Measurements from ENCODE around the gene CAPN7.
"Not testable (repeated sequence)": the region's sequence is repeated elsewhere in the genome, so short reads cannot be mapped to it uniquely, and the experiment has no call there.

CAPN7 gene

GRCh38 chr3:15181963-15182362 is 24.1 kb upstream of the CAPN7 start:
- no peaks in the 10 kb centered on the region for H3K36me3 Mint-ChIP-seq (ENCODE audit: low read depth)
- DNase-seq, result no peak
- H3K4me1 Mint-ChIP-seq (ENCODE audit: low read depth), result peaks cover 11% of the 10 kb centered on the region
- H3K4me3 Mint-ChIP-seq, result no peak overlapping the region
- H3K9me3 Mint-ChIP-seq, result no peaks in the 10 kb centered on the region
- H3K27ac Mint-ChIP-seq, result no peak overlapping the region
- peaks cover 21% of the 10 kb centered on the region for H3K27me3 Mint-ChIP-seq

DNA sequence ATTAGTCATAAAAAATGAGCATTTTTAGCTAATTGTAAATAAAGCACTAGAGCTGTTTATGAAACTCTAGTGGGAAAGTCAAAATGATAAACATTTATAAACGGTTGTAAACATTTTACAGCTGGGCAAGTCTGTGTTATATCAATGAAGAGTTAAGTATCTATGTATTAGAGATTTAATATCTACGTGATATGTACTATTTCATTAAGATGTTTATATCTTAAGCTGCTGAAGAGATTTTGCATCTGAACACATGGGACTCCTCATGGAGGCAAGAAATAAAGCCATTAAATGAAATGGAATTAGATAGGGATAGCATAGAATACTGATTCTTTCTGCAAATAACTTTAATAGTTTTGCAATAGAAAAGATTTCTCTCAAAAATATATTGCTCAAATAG is 23.0 kb upstream of the CAPN7 start:
- H3K27me3 Mint-ChIP-seq, result peaks cover 18% of the 10 kb centered on the region

DNA sequence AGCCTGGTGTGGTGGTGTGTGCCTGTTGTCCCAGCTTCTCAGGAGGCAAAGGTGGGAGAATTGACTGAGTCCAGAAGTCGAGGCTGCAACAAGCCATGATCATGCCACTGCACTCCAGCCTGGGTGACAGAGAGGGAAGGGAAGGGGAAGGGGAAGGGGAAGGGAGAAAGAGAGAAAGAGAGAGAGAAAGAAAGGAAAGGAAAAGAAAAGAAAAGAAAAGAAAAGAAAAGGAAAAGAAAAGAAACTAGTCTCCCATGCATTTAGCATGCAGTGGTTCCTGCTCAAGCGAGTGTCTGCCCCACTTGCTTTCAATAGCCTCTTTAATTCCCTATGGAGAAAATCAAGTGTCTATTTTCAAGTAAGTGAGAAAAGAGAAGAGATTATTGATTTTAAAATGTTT is 20.6 kb upstream of the CAPN7 start:
- no peaks in the 10 kb centered on the region for H3K36me3 Mint-ChIP-seq (ENCODE audit: low read depth)
- H3K4me3 Mint-ChIP-seq, result no peak overlapping the region
- no peak for DNase-seq
- no peak overlapping the region for H3K27ac Mint-ChIP-seq
- H3K27me3 Mint-ChIP-seq, result peaks cover 15% of the 10 kb centered on the region
- no peaks in the 10 kb centered on the region for H3K9me3 Mint-ChIP-seq
- peaks cover 3% of the 10 kb centered on the region for H3K4me1 Mint-ChIP-seq (ENCODE audit: low read depth)

More for the DNA sequence above, 23.0 kb upstream of the CAPN7 start:
- Mint-ChIP-seq H3K4me3 (no peak overlapping the region), H3K9me3 (no peaks in the 10 kb centered on the region), H3K4me1 (ENCODE audit: low read depth) (peaks cover 11% of the 10 kb centered on the region), H3K27ac (no peak overlapping the region), H3K36me3 (ENCODE audit: low read depth) (no peaks in the 10 kb centered on the region)
- DNase-seq, result no peak

- H3K27ac Mint-ChIP-seq, result no peak overlapping the region
- H3K9me3 Mint-ChIP-seq, result no peaks in the 10 kb centered on the region
- H3K4me1 Mint-ChIP-seq (ENCODE audit: low read depth), result no peaks in the 10 kb centered on the region
- no peak overlapping the region for H3K4me3 Mint-ChIP-seq
- DNase-seq, result no peak
- H3K27me3 Mint-ChIP-seq, result peaks cover 10% of the 10 kb centered on the region
- no peaks in the 10 kb centered on the region for H3K36me3 Mint-ChIP-seq (ENCODE audit: low read depth)
These were observed 20.0 kb upstream of the CAPN7 start for GRCh38 chr3:15186101-15186476.

- not testable (repeated sequence) for H3K36me3 Mint-ChIP-seq (ENCODE audit: low read depth); H3K4me3 Mint-ChIP-seq; H3K27me3 Mint-ChIP-seq; H3K9me3 Mint-ChIP-seq; H3K27ac Mint-ChIP-seq; DNase-seq; H3K4me1 Mint-ChIP-seq (ENCODE audit: low read depth)
These were observed 19.4 kb upstream of the CAPN7 start for GRCh38 chr3:15186477-15187164.

DNA sequence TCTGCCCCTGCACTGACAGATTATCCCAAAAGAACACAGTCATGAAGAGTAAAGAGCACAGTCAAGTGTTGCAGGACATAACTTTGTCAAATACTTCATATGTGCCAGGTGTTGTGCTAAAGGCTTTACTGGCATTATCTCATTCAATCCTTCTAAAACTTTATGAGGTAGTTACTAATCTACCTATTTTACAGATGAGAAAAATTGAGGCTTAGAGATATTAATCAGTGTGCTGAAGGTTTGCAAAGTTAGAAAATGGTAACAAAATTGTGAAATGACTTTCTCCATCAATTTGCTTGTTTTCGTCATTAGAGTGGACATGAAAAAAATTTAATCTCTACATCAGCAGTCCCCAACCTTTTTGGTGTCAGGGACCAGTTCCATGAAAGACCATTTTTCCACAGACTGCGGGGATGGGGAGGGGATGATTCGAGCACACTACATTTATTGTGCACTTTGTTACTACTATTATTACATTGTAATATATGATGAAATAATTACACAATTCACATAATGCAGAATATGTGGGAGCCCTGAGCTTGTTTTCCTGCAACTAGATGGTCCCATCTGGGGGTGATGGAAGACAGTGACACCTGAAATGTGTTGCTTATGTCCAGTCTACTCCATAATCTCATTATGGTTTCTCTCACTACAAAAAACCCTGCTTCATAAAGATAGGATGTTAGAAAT is 8.6 kb upstream of the CAPN7 start:
- peaks cover 21% of the 10 kb centered on the region for H3K4me1 Mint-ChIP-seq (ENCODE audit: low read depth)
- no peak overlapping the region for H3K4me3 Mint-ChIP-seq
- H3K36me3 Mint-ChIP-seq (ENCODE audit: low read depth), result no peaks in the 10 kb centered on the region
- H3K27ac Mint-ChIP-seq, result no peak overlapping the region
- no peaks in the 10 kb centered on the region for H3K9me3 Mint-ChIP-seq
- H3K27me3 Mint-ChIP-seq, result peaks cover 8% of the 10 kb centered on the region
- no peak for DNase-seq

DNA sequence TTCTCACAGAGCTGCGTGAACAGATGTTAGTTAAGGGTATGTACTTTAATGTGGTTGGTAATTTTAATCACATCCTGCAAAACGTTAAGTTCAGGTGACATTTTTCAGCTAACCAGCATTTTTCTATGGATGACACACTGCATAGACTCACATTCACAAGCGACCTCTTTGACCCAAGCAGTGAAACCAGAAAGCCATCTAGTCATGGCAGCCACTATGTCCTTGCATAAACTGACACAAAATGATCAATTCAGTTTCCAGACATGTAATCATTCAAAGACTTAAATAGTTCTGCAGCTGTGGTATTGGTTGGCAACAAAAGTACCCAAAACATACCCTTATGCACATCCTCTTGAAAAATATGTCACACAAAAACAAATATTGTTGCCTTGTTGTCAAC is 7.4 kb upstream of the CAPN7 start:
- no peak for DNase-seq
- Mint-ChIP-seq H3K27ac (peak overlapping the region; percentile 32), H3K9me3 (no peaks in the 10 kb centered on the region), H3K4me3 (no peak overlapping the region), H3K36me3 (ENCODE audit: low read depth) (no peaks in the 10 kb centered on the region), H3K27me3 (no peaks in the 10 kb centered on the region), H3K4me1 (ENCODE audit: low read depth) (peaks cover 22% of the 10 kb centered on the region)

DNA sequence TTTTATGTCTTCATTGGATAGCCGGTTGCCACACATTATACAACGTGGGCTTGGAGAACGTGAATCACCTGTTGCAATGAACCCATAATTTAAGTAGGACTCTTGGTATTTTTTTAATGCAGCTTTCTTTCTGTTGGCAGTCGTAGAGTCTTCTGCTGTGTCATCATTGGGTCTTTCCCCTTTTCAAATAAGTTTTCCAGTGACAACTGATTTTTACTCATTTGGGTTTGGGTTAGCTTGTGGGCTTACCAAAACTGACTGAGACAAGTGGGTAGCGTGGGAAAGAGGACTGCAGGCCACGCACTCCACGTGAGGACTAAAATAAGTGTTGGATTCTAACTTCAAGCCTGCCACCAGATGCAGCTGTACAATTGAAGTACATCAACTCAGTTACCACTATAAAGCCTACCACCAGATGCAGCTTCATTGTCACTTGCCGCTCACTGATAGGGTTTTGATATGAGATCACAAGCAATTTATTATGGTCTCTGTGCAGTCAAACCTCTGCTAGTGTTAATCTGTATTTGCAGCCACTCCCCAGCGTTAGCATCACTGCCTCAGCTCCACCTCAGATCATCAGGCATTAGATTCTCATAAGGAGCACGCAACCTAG is 6.4 kb upstream of the CAPN7 start:
- peak overlapping the region; percentile 15 for H3K27ac Mint-ChIP-seq
- peaks cover 22% of the 10 kb centered on the region for H3K4me1 Mint-ChIP-seq (ENCODE audit: low read depth)
- no peaks in the 10 kb centered on the region for H3K36me3 Mint-ChIP-seq (ENCODE audit: low read depth)
- no peak for DNase-seq
- no peaks in the 10 kb centered on the region for H3K27me3 Mint-ChIP-seq
- H3K4me3 Mint-ChIP-seq, result no peak overlapping the region
- H3K9me3 Mint-ChIP-seq, result no peaks in the 10 kb centered on the region

DNA sequence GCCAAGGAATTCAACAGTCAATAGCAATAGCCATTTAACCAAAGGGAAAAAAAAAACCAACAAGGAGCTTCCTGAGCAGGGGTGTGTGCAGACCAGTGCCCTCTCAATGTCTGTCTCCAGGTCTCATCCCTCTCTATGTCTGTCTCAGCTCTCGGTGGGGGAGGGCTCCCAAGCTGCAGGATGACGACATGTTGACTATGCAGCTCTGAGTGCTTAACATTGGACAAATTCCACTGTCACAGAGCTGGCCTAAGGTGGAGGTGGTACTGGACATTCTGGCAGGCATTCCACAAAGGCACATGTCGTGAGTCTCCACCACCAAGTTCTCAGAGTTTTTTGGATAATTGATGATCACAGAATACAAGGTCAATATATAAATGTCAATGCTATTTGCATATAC is 2.0 kb upstream of the CAPN7 start:
- Mint-ChIP-seq H3K9me3 (no peaks in the 10 kb centered on the region), H3K27me3 (no peaks in the 10 kb centered on the region), H3K4me3 (no peak overlapping the region), H3K4me1 (ENCODE audit: low read depth) (peaks cover 32% of the 10 kb centered on the region), H3K36me3 (ENCODE audit: low read depth) (peaks cover 16% of the 10 kb centered on the region), H3K27ac (no peak overlapping the region)
- no peak for DNase-seq

GRCh38 chr3:15205482-15205933 is 538 bp upstream of the CAPN7 start:
- Mint-ChIP-seq H3K36me3 (ENCODE audit: low read depth) (peaks cover 25% of the 10 kb centered on the region), H3K27me3 (no peaks in the 10 kb centered on the region), H3K4me3 (peak overlapping the region; percentile 79), H3K9me3 (no peaks in the 10 kb centered on the region), H3K27ac (peak overlapping the region; percentile 91), H3K4me1 (ENCODE audit: low read depth) (peaks cover 24% of the 10 kb centered on the region)
- no peak for DNase-seq

DNA sequence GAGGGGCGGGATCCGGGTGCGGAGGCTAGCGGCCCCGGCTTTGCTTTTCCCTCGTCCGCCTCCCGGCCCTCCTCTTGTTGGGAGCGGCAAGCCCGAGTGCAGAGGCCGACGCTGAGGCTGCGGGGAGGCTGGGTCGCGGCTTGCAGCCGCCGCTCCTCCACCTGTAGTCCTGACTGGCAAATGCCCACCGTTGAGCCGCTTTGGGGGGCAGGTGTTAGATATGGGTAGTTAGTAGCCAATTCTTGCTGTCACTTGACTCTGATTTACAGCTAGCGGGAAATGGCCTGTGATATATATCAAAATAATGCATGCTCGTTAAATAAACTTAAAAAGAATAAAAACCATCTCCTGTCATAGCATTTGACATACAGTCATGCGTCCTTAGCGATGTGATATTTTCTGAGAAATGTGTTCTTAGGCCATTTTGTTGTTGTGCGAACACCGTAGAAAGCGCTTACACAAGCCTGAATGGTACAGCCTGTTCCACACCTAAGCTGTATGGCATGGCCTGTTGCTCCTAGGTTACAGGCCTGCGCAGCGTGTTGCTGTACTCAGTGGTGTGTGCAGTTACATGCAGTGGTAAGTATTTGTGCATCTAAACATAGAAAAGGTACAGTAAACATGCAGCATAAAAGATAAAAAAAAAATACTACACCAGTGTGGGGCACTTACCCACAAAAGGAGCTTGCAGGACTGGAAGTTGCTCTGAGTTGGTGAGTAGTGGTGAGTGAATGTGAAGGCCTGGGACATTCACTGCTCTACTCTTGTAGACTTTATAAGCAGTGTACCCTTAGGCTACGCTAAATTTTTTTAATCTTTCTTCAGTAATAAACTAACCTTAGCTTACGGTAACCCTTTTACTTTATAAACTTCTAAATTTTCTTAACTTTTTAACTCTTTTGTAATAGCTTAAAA is 873 bp downstream of the CAPN7 start:
- Mint-ChIP-seq H3K9me3 (no peaks in the 10 kb centered on the region), H3K36me3 (ENCODE audit: low read depth) (peaks cover 37% of the 10 kb centered on the region), H3K4me1 (ENCODE audit: low read depth) (peaks cover 29% of the 10 kb centered on the region), H3K27ac (peak overlapping the region; percentile 77), H3K27me3 (no peaks in the 10 kb centered on the region), H3K4me3 (peak overlapping the region; percentile 81)
- peak; percentile 48 for DNase-seq

GRCh38 chr3:15207836-15208504 is 1.9 kb downstream of the CAPN7 start:
- Mint-ChIP-seq H3K27ac (no peak overlapping the region), H3K4me1 (ENCODE audit: low read depth) (peaks cover 29% of the 10 kb centered on the region), H3K36me3 (ENCODE audit: low read depth) (peaks cover 48% of the 10 kb centered on the region), H3K27me3 (no peaks in the 10 kb centered on the region), H3K4me3 (peak overlapping the region; percentile 81), H3K9me3 (no peaks in the 10 kb centered on the region)
- DNase-seq, result no peak

DNA sequence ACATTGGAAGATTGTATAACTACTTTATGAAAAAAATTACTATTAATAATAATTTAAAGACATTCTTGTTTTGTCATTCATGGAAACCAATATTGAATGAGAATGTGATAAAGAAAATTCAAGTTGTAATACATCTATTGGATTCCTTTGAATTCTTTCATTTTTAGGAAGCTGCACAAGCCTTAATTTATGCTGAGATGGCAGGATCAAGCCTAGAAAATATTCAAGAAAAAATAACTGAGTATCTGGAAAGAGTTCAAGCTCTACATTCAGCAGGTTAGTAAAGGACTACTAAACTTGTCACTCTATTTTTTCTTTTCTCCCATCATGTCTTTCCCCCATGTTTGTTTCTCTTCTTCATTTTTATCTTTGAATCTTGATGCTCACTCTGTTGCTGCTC is 5.9 kb downstream of the CAPN7 start:
- H3K4me3 Mint-ChIP-seq, result no peak overlapping the region
- no peak overlapping the region for H3K27ac Mint-ChIP-seq
- no peaks in the 10 kb centered on the region for H3K9me3 Mint-ChIP-seq
- no peaks in the 10 kb centered on the region for H3K27me3 Mint-ChIP-seq
- peaks cover 32% of the 10 kb centered on the region for H3K4me1 Mint-ChIP-seq (ENCODE audit: low read depth)
- peaks cover 78% of the 10 kb centered on the region for H3K36me3 Mint-ChIP-seq (ENCODE audit: low read depth)
- no peak for DNase-seq

- Mint-ChIP-seq H3K27ac (no peak overlapping the region), H3K4me1 (ENCODE audit: low read depth) (peaks cover 20% of the 10 kb centered on the region), H3K9me3 (no peaks in the 10 kb centered on the region)
These were observed 8.7 kb downstream of the CAPN7 start for GRCh38 chr3:15214758-15215157.

More at GRCh38 chr3:15214758-15215157, 8.7 kb downstream of the CAPN7 start:
- Mint-ChIP-seq H3K36me3 (ENCODE audit: low read depth) (peaks cover 88% of the 10 kb centered on the region), H3K27me3 (no peaks in the 10 kb centered on the region), H3K4me3 (no peak overlapping the region)
- DNase-seq, result no peak

Measured in activated T-cell treated with anti-CD3 and anti-CD28 coated beads, Interleukin-2, amount 50 U/mL, for 24 hours (primary cell).